HepG2 (cell line): ENCODE measurements around the gene P2RX1. TPM values are rescaled to one million over a fixed set of nuclear protein-coding genes. Genes with fewer than 3 reads are reported as not detected.

Source experiments
- CEBPG ChIP-seq: IDR thresholded peaks from 2 replicates; pipeline ENCODE4 v1.6.1; 2016
- EED ChIP-seq: sonication (generic); formaldehyde crosslinking; IDR thresholded peaks from 2 replicates; pipeline ENCODE4 v1.5.0; 2020; ENCODE audit warnings: mild to moderate bottlenecking, missing genetic modification reagents
- GLI4 ChIP-seq: sonication (generic); formaldehyde crosslinking; IDR thresholded peaks from 2 replicates; pipeline ENCODE4 v1.5.1; 2020; ENCODE audit warnings: missing genetic modification reagents, mild to moderate bottlenecking, moderate library complexity, borderline replicate concordance
- KAT8 ChIP-seq: IDR thresholded peaks from 2 replicates; pipeline ENCODE4 v1.6.1; 2016; ENCODE audit warnings: missing genetic modification reagents, missing compliant biosample characterization
- POLR2AphosphoS2 ChIP-seq: IDR thresholded peaks from 2 replicates; pipeline ENCODE4 v1.6.1; 2011; ENCODE audit warnings: low read depth, low read length, improper control_type of control experiment
- SALL1 ChIP-seq: sonication (generic); formaldehyde crosslinking; IDR thresholded peaks from 2 replicates; pipeline ENCODE4 v1.8.0; 2022; ENCODE audit warnings: mild to moderate bottlenecking, missing genetic modification reagents
- SMYD3 ChIP-seq: sonication (generic); formaldehyde crosslinking; IDR thresholded peaks from 2 replicates; pipeline ENCODE4 v1.8.1; 2023; ENCODE audit warnings: mild to moderate bottlenecking, missing genetic modification reagents
- TBX2 ChIP-seq: sonication (generic); formaldehyde crosslinking; IDR thresholded peaks from 2 replicates; pipeline ENCODE4 v1.5.0; 2020; ENCODE audit warnings: missing genetic modification reagents, mild to moderate bottlenecking, borderline replicate concordance
- TOPORS ChIP-seq: sonication (generic); formaldehyde crosslinking; IDR thresholded peaks from 2 replicates; pipeline ENCODE4 v1.8.0; 2023; ENCODE audit warnings: mild to moderate bottlenecking, missing genetic modification reagents
- ZFYVE20 ChIP-seq: sonication (generic); formaldehyde crosslinking; IDR thresholded peaks from 2 replicates; pipeline ENCODE4 v1.8.0; 2023; ENCODE audit warnings: low read depth, mild to moderate bottlenecking, moderate library complexity, missing genetic modification reagents, borderline replicate concordance
- ZNF124 ChIP-seq: sonication (generic); formaldehyde crosslinking; IDR thresholded peaks from 2 replicates; pipeline ENCODE4 v1.4.0; 2020; ENCODE audit warnings: missing genetic modification reagents
- ZNF251 ChIP-seq: sonication (generic); formaldehyde crosslinking; IDR thresholded peaks from 2 replicates; pipeline ENCODE4 v1.9.0; 2021; ENCODE audit warnings: mild to moderate bottlenecking, missing genetic modification reagents
- ZNF333 ChIP-seq: sonication (generic); formaldehyde crosslinking; IDR thresholded peaks from 2 replicates; pipeline ENCODE4 v1.4.0; 2020; ENCODE audit warnings: mild to moderate bottlenecking, missing genetic modification reagents, borderline replicate concordance
- ZNF556 ChIP-seq: sonication (generic); formaldehyde crosslinking; IDR thresholded peaks from 2 replicates; pipeline ENCODE4 v1.4.0; 2020; ENCODE audit warnings: mild to moderate bottlenecking, missing genetic modification reagents, borderline replicate concordance
- ZNF558 ChIP-seq: sonication (generic); formaldehyde crosslinking; IDR thresholded peaks from 2 replicates; pipeline ENCODE4 v1.9.0; 2022; ENCODE audit warnings: mild to moderate bottlenecking, missing genetic modification reagents, borderline replicate concordance
- polyA plus RNA-seq, 8 experiments: library from polyadenylated mRNA; depleted of rRNA in 3 of 8; stranded (reverse) in 7 of 8; unstranded in 1 of 8; fragments of >200 nt; fragmentation: Illumina TruSeq in 4 of 8; extraction: Trizol in 4 of 8; gene quantifications; 2 replicates each; pipeline versions ENCODE4 v1.2.1 to v1.2.3, GENCODE V29; 2011 to 2016; ENCODE audit warnings: low read depth in 4 of 8, missing spikeins in 1 of 8, mixed read lengths in 1 of 8; ENCODE audit not compliant: insufficient read depth in 1 of 8
- total RNA-seq, 5 experiments: library from RNA; depleted of rRNA; stranded (reverse); fragments of >200 nt; fragmentation: Illumina TruSeq; extraction: Trizol; gene quantifications; 2 replicates each; pipeline ENCODE4 v1.2.3, GENCODE V29; 2016; ENCODE audit warnings: low read depth in 1 of 5
- TF ChIP-seq, protein P1 (sequence below): sonication (generic); formaldehyde crosslinking; IDR thresholded peaks from 2 replicates; pipeline ENCODE4 v1.4.0; 2020; ENCODE audit warnings: mild to moderate bottlenecking, missing genetic modification reagents
- TF ChIP-seq, protein P2 (sequence below): sonication (generic); formaldehyde crosslinking; IDR thresholded peaks from 2 replicates; pipeline ENCODE4 v1.5.0; 2020; ENCODE audit warnings: mild to moderate bottlenecking, missing genetic modification reagents, moderate library complexity
- TF ChIP-seq, protein P3 (sequence below): sonication (generic); formaldehyde crosslinking; IDR thresholded peaks from 2 replicates; pipeline ENCODE4 v1.8.1; 2022; ENCODE audit warnings: low read depth, mild to moderate bottlenecking, missing genetic modification reagents
- TF ChIP-seq, protein P4 (sequence below): sonication (generic); formaldehyde crosslinking; IDR thresholded peaks from 2 replicates; pipeline ENCODE4 v1.4.0; 2020; ENCODE audit warnings: mild to moderate bottlenecking, missing genetic modification reagents, borderline replicate concordance

P2RX1 gene
- total and polyA plus RNA-seq, 2 of the 13 experiments (the other 11 are each of a cell fraction or from before 2014, with no cell fraction given), result 0.04 to 0.50 TPM

DNA sequence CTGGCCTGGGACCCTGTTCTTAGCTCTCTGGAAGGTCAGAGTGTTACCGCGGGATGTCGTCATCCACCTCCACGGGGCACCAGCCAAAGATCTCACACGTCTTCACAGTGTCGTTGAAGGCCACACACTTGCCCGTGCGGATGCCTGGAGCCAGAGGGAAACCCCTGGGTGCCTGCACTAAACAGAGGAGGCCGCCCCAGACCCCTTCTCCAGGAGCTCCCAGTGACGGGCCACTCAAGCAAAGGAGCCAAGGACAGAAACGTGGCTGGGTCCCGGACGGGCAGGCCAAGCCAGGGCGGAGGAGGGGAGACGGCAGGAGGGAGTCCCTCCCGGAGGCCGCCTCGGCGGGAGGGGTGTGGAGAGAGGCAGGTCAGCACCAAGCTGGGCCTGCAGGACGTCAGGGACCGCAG lies 12.4 kb downstream of the P2RX1 start (continued):
- TF ChIP-seq, protein P1, sequence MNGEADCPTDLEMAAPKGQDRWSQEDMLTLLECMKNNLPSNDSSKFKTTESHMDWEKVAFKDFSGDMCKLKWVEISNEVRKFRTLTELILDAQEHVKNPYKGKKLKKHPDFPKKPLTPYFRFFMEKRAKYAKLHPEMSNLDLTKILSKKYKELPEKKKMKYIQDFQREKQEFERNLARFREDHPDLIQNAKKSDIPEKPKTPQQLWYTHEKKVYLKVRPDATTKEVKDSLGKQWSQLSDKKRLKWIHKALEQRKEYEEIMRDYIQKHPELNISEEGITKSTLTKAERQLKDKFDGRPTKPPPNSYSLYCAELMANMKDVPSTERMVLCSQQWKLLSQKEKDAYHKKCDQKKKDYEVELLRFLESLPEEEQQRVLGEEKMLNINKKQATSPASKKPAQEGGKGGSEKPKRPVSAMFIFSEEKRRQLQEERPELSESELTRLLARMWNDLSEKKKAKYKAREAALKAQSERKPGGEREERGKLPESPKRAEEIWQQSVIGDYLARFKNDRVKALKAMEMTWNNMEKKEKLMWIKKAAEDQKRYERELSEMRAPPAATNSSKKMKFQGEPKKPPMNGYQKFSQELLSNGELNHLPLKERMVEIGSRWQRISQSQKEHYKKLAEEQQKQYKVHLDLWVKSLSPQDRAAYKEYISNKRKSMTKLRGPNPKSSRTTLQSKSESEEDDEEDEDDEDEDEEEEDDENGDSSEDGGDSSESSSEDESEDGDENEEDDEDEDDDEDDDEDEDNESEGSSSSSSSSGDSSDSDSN (CRISPR knock-in tag), result peak; percentile 34; the same call in 1 of the 2 replicates
- no peak for TF ChIP-seq EED (CRISPR knock-in tag)
- TF ChIP-seq SALL1 (CRISPR knock-in tag), result peak; percentile 54; the same call in 1 of the 2 replicates
- TF ChIP-seq, protein P2, sequence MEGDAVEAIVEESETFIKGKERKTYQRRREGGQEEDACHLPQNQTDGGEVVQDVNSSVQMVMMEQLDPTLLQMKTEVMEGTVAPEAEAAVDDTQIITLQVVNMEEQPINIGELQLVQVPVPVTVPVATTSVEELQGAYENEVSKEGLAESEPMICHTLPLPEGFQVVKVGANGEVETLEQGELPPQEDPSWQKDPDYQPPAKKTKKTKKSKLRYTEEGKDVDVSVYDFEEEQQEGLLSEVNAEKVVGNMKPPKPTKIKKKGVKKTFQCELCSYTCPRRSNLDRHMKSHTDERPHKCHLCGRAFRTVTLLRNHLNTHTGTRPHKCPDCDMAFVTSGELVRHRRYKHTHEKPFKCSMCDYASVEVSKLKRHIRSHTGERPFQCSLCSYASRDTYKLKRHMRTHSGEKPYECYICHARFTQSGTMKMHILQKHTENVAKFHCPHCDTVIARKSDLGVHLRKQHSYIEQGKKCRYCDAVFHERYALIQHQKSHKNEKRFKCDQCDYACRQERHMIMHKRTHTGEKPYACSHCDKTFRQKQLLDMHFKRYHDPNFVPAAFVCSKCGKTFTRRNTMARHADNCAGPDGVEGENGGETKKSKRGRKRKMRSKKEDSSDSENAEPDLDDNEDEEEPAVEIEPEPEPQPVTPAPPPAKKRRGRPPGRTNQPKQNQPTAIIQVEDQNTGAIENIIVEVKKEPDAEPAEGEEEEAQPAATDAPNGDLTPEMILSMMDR (CRISPR knock-in tag), result no peak
- no peak for TF ChIP-seq ZNF556
- no peak for TF ChIP-seq ZNF333 (CRISPR knock-in tag)
- no peak for TF ChIP-seq ZNF124 (CRISPR knock-in tag)
- peak; percentile 18; the same call in 1 of the 2 replicates for TF ChIP-seq KAT8 (CRISPR knock-in tag)
- no peak for TF ChIP-seq POLR2AphosphoS2
- no peak for TF ChIP-seq SMYD3
- no peak for TF ChIP-seq ZNF558 (CRISPR knock-in tag)
- TF ChIP-seq TBX2, result no peak
- no peak for TF ChIP-seq TOPORS
- TF ChIP-seq, protein P3, sequence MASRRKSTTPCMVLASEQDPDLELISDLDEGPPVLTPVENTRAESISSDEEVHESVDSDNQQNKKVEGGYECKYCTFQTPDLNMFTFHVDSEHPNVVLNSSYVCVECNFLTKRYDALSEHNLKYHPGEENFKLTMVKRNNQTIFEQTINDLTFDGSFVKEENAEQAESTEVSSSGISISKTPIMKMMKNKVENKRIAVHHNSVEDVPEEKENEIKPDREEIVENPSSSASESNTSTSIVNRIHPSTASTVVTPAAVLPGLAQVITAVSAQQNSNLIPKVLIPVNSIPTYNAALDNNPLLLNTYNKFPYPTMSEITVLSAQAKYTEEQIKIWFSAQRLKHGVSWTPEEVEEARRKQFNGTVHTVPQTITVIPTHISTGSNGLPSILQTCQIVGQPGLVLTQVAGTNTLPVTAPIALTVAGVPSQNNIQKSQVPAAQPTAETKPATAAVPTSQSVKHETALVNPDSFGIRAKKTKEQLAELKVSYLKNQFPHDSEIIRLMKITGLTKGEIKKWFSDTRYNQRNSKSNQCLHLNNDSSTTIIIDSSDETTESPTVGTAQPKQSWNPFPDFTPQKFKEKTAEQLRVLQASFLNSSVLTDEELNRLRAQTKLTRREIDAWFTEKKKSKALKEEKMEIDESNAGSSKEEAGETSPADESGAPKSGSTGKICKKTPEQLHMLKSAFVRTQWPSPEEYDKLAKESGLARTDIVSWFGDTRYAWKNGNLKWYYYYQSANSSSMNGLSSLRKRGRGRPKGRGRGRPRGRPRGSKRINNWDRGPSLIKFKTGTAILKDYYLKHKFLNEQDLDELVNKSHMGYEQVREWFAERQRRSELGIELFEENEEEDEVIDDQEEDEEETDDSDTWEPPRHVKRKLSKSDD (CRISPR knock-in tag), result no peak
- no peak for TF ChIP-seq ZFYVE20
- TF ChIP-seq, protein P4, sequence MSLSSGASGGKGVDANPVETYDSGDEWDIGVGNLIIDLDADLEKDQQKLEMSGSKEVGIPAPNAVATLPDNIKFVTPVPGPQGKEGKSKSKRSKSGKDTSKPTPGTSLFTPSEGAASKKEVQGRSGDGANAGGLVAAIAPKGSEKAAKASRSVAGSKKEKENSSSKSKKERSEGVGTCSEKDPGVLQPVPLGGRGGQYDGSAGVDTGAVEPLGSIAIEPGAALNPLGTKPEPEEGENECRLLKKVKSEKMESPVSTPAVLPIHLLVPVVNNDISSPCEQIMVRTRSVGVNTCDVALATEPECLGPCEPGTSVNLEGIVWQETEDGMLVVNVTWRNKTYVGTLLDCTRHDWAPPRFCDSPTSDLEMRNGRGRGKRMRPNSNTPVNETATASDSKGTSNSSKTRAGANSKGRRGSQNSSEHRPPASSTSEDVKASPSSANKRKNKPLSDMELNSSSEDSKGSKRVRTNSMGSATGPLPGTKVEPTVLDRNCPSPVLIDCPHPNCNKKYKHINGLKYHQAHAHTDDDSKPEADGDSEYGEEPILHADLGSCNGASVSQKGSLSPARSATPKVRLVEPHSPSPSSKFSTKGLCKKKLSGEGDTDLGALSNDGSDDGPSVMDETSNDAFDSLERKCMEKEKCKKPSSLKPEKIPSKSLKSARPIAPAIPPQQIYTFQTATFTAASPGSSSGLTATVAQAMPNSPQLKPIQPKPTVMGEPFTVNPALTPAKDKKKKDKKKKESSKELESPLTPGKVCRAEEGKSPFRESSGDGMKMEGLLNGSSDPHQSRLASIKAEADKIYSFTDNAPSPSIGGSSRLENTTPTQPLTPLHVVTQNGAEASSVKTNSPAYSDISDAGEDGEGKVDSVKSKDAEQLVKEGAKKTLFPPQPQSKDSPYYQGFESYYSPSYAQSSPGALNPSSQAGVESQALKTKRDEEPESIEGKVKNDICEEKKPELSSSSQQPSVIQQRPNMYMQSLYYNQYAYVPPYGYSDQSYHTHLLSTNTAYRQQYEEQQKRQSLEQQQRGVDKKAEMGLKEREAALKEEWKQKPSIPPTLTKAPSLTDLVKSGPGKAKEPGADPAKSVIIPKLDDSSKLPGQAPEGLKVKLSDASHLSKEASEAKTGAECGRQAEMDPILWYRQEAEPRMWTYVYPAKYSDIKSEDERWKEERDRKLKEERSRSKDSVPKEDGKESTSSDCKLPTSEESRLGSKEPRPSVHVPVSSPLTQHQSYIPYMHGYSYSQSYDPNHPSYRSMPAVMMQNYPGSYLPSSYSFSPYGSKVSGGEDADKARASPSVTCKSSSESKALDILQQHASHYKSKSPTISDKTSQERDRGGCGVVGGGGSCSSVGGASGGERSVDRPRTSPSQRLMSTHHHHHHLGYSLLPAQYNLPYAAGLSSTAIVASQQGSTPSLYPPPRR (CRISPR knock-in tag), result no peak
- no peak for TF ChIP-seq ZNF251 (CRISPR knock-in tag)
- 0 out of 2 replicates have a peak, but pooled peaks have one; percentile 8 for TF ChIP-seq CEBPG (CRISPR knock-in tag)
- TF ChIP-seq GLI4, result no peak
